ENCODE results near the gene EXOSC5. TPM values are rescaled to one million over a fixed set of nuclear protein-coding genes. Genes with fewer than 3 reads are reported as not detected.
"Not testable (repeated sequence)": the region's sequence is repeated elsewhere in the genome, so short reads cannot be mapped to it uniquely, and the experiment has no call there.

Gene EXOSC5
- total RNA-seq, 4 donors from 2014 or later: 11.4 to 16.0 (median 14.2) TPM

GRCh38 chr19:41392775-41393174 lies 4.4 kb downstream of the EXOSC5 start:
- 66 to 87% methylated on average over 5 to 8 of the region's 12 CpGs for WGBS, 2 donors (ENCODE audit: low coverage in 1 of 2)
- no peak for ATAC-seq
- Histone ChIP-seq H3K9me3 (no peaks in the 10 kb centered on the region), H3K27ac (no peak overlapping the region), H3K27me3 (no peaks in the 10 kb centered on the region), H3K36me3 (peaks cover 0 to 45% of the 10 kb centered on the region in 2 donors), H3K4me3 (no peak overlapping the region), H3K4me1 (peaks cover 0 to 21% (median 7%) of the 10 kb centered on the region in 3 donors)
- TF ChIP-seq POLR2AphosphoS5 (IDR thresholded peaks at IDR 0.05) (no peak), CTCF (IDR thresholded peaks at IDR 0.05) (no peak), EP300 (IDR thresholded peaks at IDR 0.05) (no peak), POLR2A (IDR thresholded peaks at IDR 0.05) (no peak)

GRCh38 chr19:41391618-41392017 lies 5.5 kb downstream of the EXOSC5 start:
- TF ChIP-seq CTCF (IDR thresholded peaks at IDR 0.05) (no peak), POLR2AphosphoS5 (IDR thresholded peaks at IDR 0.05) (no peak), EP300 (IDR thresholded peaks at IDR 0.05) (no peak), POLR2A (IDR thresholded peaks at IDR 0.05) (no peak)
- no CpG with 5 or more reads among the region's 11 CpGs for WGBS, 2 donors (ENCODE audit: low coverage in 1 of 2)

GRCh38 chr19:41386442-41386841 lies 10.7 kb downstream of the EXOSC5 start:
- peaks cover 0 to 92% of the 10 kb centered on the region in 2 donors for H3K36me3 ChIP-seq
- H3K27ac ChIP-seq: no peak overlapping the region
- no peaks in the 10 kb centered on the region for H3K9me3 ChIP-seq
- 60% methylated on average over 1 of the region's 13 CpGs; no CpG with 5 or more reads in 1 of the 2 donors for WGBS, 2 donors (ENCODE audit: low coverage in 1 of 2)
- H3K27me3 ChIP-seq: no peaks in the 10 kb centered on the region
- no peaks in the 10 kb centered on the region for H3K4me1 ChIP-seq
- H3K4me3 ChIP-seq: no peak overlapping the region
- TF ChIP-seq CTCF (IDR thresholded peaks at IDR 0.05) (no peak), POLR2A (IDR thresholded peaks at IDR 0.05) (no peak)
- ATAC-seq: peak; percentile 55

More at GRCh38 chr19:41391618-41392017, 5.5 kb downstream of the EXOSC5 start:
- Histone ChIP-seq H3K9me3 (no peaks in the 10 kb centered on the region), H3K4me3 (no peak overlapping the region), H3K27me3 (no peaks in the 10 kb centered on the region), H3K4me1 (peaks cover 0 to 16% (median 2%) of the 10 kb centered on the region in 3 donors), H3K36me3 (peaks cover 0 to 56% of the 10 kb centered on the region in 2 donors), H3K27ac (no peak overlapping the region)
- ATAC-seq: no peak

- Histone ChIP-seq H3K4me3 (no peak overlapping the region), H3K4me1 (no peaks in the 10 kb centered on the region), H3K36me3 (peaks cover 0 to 76% of the 10 kb centered on the region in 2 donors), H3K27me3 (no peaks in the 10 kb centered on the region), H3K27ac (no peak overlapping the region), H3K9me3 (no peaks in the 10 kb centered on the region)
- no peak for TF ChIP-seq POLR2AphosphoS5 (IDR thresholded peaks at IDR 0.05)
- TF ChIP-seq EP300 (IDR thresholded peaks at IDR 0.05): no peak
- no peak for TF ChIP-seq CTCF (IDR thresholded peaks at IDR 0.05)
- no peak for TF ChIP-seq POLR2A (IDR thresholded peaks at IDR 0.05)
- ATAC-seq: no peak
- WGBS, 2 donors (ENCODE audit: low coverage in 1 of 2): 94% methylated on average over 5 of the region's 5 CpGs; no CpG with 5 or more reads in 1 of the 2 donors
Measured at GRCh38 chr19:41384351-41384750, 12.8 kb downstream of the EXOSC5 start.

- ATAC-seq, H3K27ac ChIP-seq, H3K4me1 ChIP-seq, H3K27me3 ChIP-seq, H3K4me3 ChIP-seq, H3K9me3 ChIP-seq: not testable (repeated sequence)
- 100% methylated on average over 8 of the region's 8 CpGs; no CpG with 5 or more reads in 1 of the 2 donors for WGBS, 2 donors (ENCODE audit: low coverage in 1 of 2)
- H3K36me3 ChIP-seq: peaks cover 0 to 49% of the 10 kb centered on the region in 2 donors
Measured at GRCh38 chr19:41381536-41381935, 15.6 kb downstream of the EXOSC5 start.
